Measurements from ENCODE around the gene SLC12A7.

- no peak for TF ChIP-seq CTCF (conservative IDR thresholded peaks at IDR 0.05; ENCODE audit: low read length)
- no peak for TF ChIP-seq EZH2phosphoT487 (IDR thresholded peaks at IDR 0.05; ENCODE audit: borderline replicate concordance, low read depth, low read length)
These were observed 92.6 kb downstream of the SLC12A7 start for GRCh38 chr5:1019001-1019905.
